SHP77 (cell line): ENCODE measurements around the gene PANX1.

Source experiments
- DNase-seq, 2 experiments: peaks; one replicate each; lab custom pipeline; 2025; lab: John Stamatoyannopoulos, UW

The PANX1 gene

DNA sequence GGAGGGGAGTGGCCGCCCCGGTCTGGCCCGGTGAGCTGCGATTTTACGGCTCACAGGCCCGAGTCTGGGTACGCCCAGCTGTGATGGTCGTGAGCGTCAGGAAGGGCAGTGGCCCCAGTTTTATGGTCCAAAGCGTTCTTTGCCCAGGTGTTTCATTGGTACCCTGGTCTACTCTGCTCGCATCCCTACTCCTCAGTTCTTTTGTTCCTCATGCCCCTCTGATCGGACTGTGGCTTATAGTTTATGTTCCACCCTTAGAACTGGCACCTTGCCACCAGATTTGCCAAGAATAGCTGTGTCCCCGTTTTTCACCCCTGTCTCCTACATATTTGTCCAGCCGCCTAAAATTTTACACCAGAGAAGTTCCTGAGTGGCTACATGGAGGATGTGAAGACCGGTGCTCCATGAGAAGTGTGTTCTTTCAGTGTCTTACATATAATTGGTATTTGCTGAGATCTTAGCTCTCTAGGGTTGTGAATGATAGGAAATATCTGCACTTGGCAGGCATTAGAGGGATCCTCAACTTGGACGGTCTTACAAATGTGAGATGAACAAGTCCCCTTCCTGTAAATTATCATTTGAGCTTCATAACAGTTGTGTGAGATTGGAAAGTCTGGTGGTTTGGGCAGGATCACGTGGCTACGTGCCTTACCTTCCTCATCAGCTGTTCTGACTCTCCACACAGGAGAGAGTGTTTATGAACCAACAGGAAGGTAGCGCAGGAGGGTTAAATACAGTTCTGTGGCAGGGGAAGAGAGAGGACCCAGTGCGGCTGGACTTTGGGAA is 1.1 kb downstream of the PANX1 start:
- no peak for DNase-seq

DNA sequence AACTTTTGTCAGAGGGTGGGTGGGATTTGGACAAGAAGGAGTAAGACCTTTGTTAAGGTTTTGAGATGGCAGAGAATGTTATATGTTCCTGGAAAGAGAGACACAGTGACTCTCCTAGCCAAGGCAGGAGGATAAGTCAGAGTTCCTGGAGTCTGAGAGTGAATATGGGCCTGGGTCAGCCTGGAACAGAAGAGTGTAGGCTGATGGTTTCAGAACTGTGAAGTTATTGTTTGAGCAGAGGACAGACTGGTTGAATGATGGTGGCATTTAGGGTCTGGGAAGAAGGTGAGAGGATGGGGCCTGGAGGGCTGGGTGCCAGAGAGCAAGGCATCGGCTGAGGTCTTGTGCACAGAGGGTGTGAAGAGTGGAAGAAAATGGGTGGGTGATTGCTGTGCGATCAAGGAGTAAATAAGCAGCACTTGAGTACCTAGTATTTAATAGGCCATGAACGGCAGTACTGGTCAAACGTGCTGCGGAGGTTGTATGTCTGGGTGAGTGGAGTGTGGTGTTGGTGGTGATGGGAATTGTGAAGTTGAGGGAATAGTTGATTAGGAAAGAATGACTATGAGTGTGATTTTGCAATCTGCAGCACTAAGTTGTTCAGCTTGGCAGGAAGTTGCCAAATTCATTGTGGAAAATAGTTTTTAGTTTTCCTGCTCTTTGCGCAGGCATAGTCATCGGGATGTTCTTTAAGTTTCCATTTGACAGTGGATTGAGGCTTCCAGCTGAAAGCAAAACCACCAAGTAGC is 1.8 kb downstream of the PANX1 start:
- no peak for DNase-seq

GRCh38 chr11:94131047-94131717 is 2.5 kb downstream of the PANX1 start:
- no peak for DNase-seq

- no peak for DNase-seq
Measured at GRCh38 chr11:94131718-94132115, 3.1 kb downstream of the PANX1 start.

- DNase-seq, result no peak
Measured at GRCh38 chr11:94132152-94132558, 3.5 kb downstream of the PANX1 start.

GRCh38 chr11:94132823-94133408 is 4.3 kb downstream of the PANX1 start:
- DNase-seq, result no peak

DNA sequence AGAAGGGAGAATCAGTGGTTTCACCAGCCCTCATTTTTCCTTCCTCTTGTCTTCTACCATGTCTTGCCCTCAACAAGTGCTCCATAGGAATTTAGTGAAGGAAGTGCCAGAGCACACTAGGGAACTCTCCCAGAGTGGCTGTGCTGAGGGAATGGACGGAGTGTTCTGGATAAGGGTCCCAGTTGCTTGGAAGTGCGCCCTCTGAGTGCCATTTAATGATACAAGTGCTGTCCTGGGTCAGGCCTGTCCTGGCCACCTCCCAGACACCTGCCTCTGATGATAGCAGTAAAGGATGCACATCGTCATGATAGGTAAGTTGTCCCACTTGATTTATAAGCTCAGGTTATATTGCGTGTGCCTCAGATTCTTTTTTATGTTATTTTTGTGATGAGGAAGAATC is 5.1 kb downstream of the PANX1 start:
- no peak for DNase-seq

- DNase-seq, result no peak
Measured at GRCh38 chr11:94134651-94135512, 6.2 kb downstream of the PANX1 start.

DNA sequence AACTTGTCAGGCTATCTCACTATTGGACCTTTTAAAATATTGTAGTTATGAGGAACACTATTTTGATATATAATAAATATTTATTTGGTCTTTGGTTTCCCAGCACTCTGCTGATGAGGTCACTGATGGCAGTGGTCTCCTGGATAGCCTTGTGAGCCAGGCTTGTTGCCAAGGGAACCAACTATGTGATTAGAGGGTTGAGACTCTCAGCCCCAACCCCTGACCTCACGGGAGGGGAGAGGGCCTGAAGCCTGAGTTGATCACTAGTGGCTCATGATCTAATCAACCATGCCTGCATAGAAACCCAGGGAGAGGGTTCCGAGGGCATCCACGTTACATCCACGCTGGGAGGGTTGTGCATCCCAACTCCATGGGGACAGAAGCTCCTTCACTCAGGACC is 10.8 kb downstream of the PANX1 start:
- DNase-seq, result no peak

- no peak for DNase-seq
Measured at GRCh38 chr11:94140154-94140655, 11.6 kb downstream of the PANX1 start.

DNA sequence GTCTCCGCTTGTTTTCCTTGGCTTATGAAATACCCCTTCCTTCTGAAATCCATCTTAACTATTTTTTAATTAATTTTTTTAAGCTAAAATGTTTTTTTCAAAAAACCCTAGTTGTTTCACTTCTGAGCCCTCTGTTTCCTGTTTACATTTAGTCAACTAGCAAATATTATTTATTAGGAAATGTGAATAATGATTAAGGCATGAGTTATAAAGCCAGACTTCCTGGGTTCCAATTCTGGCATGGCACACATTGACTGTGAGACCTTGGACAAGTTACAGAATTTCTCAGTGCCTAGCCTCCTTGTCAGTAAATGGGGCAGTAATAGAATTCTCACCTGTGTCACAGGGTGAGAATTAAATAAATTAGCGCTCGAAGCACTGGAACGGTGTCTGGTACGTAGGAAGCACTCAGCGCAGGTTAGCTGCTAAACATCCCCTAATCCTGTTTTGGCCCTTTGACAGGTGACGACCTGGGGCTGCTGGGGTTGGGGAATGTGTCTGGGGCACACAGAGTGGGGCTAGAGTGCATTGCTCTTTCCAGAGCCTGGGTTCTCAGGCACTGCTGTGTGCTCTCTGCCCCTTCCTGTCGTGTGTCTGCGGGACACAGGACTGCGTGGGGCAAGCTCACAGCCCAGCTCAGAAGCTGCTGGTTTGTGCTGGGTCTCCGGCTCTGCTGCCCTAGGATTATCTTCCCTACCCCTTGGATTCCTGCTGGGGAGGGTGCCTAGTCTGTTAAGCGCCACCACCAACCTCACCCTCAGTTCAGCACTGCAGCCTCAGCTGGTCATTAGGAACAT is 13.1 kb downstream of the PANX1 start:
- no peak for DNase-seq

- no peak for DNase-seq
Measured at GRCh38 chr11:94142308-94143281, 14.0 kb downstream of the PANX1 start.

GRCh38 chr11:94144216-94144615 is 15.6 kb downstream of the PANX1 start:
- no peak for DNase-seq

DNA sequence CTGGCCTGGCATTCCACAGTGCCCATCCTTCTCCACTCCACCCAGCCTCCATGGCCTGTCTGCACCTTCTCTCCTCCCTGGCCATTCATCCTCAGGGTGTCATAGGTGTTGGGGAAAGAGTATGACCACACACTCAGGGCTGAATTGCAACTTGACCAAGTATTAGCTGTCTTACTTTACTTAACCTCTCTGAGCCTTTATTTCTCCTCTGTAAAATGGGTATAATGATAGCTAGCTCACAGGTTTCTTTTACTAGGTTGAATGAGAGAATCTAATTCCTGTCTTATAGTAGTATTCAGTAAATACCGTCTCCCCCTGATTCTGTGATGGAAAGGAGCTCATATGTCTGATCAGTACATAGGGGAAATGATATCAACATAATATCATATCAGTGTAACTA is 16.0 kb downstream of the PANX1 start:
- no peak for DNase-seq

DNA sequence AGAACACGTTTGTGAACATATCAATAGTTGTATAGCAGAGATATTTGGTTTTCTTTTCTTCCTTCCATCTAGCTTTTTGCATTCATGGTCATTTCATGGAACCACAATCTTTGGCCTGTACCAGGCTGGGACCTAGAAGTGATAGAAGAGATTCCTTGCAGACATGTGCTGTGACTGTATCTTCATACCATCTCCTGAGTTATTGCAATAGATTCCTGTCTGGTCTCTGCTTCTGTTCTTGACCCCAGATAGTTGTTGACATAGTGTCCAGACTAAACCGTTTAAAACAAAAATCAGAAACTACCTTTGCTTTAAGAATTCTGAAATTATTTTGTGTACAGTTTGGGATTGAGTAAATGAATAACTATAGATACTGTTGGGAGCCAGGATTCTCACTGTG is 16.8 kb downstream of the PANX1 start:
- no peak for DNase-seq

DNA sequence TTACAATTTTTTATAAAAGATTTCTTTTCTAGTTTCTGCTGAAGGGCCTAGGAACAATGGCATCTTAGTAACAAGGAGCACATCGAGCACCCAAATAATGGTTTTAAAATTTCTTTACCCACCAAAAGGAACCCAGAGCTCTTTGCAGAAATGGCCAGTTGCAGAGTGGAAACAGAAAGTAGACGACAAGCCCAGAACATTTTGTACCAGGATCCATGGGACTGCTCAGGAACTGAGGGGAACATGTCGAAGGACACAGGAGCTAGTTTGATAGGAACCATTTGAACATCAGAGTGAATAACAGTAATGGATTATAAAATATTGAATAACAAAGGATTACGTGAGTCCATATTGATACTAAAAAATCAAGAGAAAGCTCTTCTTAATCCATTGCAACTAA is 17.3 kb downstream of the PANX1 start:
- no peak for DNase-seq

GRCh38 chr11:94147433-94147845 is 18.8 kb downstream of the PANX1 start:
- no peak for DNase-seq

DNA sequence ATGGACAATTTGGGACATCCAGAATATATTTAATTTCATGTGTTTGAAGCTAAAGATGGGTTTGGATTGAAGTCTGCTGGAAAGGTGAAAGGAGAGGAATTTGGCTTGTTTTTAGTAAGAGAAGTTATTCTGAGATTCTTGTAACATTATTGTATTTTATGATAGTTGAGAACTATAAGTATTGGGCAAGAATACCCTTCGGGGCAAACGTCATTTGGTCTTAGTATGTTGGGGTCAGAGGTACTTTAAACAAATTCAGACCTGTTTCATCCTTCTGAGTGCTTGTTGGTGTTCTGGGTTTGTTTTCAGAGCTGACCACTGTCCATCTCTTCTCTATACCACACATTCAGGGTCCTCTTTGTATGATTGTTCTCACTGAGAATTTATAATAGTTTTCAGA is 19.5 kb downstream of the PANX1 start:
- DNase-seq, result no peak

DNA sequence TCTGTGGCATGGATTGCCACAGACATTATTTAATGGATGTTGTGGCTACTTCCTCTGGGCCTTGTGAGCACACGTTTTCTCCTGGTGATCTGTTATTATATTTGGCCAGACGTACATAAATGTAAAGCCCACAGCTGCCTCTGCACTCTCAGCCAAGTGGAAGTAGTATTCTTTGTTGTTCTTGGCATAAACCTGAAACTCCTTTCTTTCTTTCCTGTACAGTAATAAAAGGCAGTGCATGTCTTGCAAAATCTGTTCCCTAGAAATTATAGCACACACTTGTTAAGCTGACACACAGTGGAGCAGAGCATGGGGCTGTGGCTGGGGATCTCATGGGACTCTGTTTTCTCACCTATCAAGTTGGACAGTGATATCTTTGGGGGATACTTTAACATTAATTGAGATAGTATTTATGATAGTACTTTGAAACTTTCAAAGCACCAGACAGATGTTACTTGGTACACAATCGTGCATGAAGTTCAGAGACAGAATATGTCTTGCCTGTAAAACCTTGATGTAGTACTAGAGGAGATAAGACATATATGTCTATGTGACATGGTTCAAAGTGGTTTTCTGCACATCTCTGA is 20.9 kb downstream of the PANX1 start:
- no peak for DNase-seq
